WTC11 (cell line): ENCODE data around the gene PTPRCAP. TPM values are rescaled to one million over a fixed set of nuclear protein-coding genes. Genes with fewer than 3 reads are reported as not detected.

Source experiments
- ATAC-seq: fragments of 200-7000 bp; cut with Tn5 transposase; 2 replicates; pipeline ENCODE4 v1.10.0; 2021; ENCODE audit warnings: mild to moderate bottlenecking, moderate library complexity
- CTCF ChIA-PET: fragments of 300-600 bp; sonication (Branson Sonifier 250); formaldehyde crosslinking; loops from one replicate; lab custom pipeline; 2021; ENCODE audit warnings: antibody characterized with exemption; lab: Charles Lee
- POLR2A ChIA-PET: fragments of 350-600 bp; sonication (Branson Sonifier 250); formaldehyde crosslinking; loops from one replicate; lab custom pipeline; 2021; ENCODE audit warnings: antibody characterized with exemption; lab: Charles Lee
- DNase-seq: peaks from one replicate; pipeline ENCODE4 v3.0.0; 2021; ENCODE audit warnings: low spot score
- H3K27ac Mint-ChIP-seq: 2 replicates; pipeline ENCODE4 v1.8.0; 2021; ENCODE audit warnings: mixed read lengths
- H3K27me3 Mint-ChIP-seq: 2 replicates; pipeline ENCODE4 v1.8.0; 2021; ENCODE audit warnings: low read depth, mild to moderate bottlenecking, moderate library complexity, mixed read lengths
- H3K36me3 Mint-ChIP-seq: 2 replicates; pipeline ENCODE4 v1.8.0; 2021; ENCODE audit warnings: mixed read lengths
- H3K4me1 Mint-ChIP-seq: 2 replicates; pipeline ENCODE4 v1.8.0; 2022; ENCODE audit warnings: mixed read lengths
- H3K4me3 Mint-ChIP-seq: 2 replicates; pipeline ENCODE4 v1.8.0; 2021; ENCODE audit warnings: mild to moderate bottlenecking, moderate library complexity, mixed read lengths
- H3K9me3 Mint-ChIP-seq: 2 replicates; pipeline ENCODE4 v1.8.0; 2021; ENCODE audit warnings: mixed read lengths
- ARID4B ChIP-seq: sonication (generic); formaldehyde crosslinking; IDR thresholded peaks from 2 replicates; pipeline ENCODE4 v1.8.0; 2023; ENCODE audit warnings: missing genetic modification reagents, mild to moderate bottlenecking, borderline replicate concordance
- ATF1 ChIP-seq: sonication (generic); formaldehyde crosslinking; IDR thresholded peaks from 2 replicates; pipeline ENCODE4 v1.8.1; 2023; ENCODE audit warnings: mild to moderate bottlenecking, moderate library complexity, missing genetic modification reagents
- ATF2 ChIP-seq: sonication (generic); formaldehyde crosslinking; IDR thresholded peaks from 2 replicates; pipeline ENCODE4 v1.8.1; 2022; ENCODE audit warnings: low read depth, missing genetic modification reagents, borderline replicate concordance
- CREB1 ChIP-seq: sonication (generic); formaldehyde crosslinking; IDR thresholded peaks from 2 replicates; pipeline ENCODE4 v1.8.0; 2023; ENCODE audit warnings: mild to moderate bottlenecking, missing genetic modification reagents
- CREM ChIP-seq: sonication (generic); formaldehyde crosslinking; IDR thresholded peaks from 2 replicates; pipeline ENCODE4 v1.8.1; 2022; ENCODE audit warnings: mild to moderate bottlenecking, missing genetic modification reagents, moderate library complexity
- E2F4 ChIP-seq: sonication (generic); formaldehyde crosslinking; IDR thresholded peaks from 2 replicates; pipeline ENCODE4 v1.8.1; 2022; ENCODE audit warnings: low read depth, mild to moderate bottlenecking, moderate library complexity, missing genetic modification reagents, borderline replicate concordance
- E2F5 ChIP-seq: sonication (generic); formaldehyde crosslinking; IDR thresholded peaks from 2 replicates; pipeline ENCODE4 v1.8.1; 2022; ENCODE audit warnings: mild to moderate bottlenecking, moderate library complexity, missing genetic modification reagents
- ELF4 ChIP-seq: sonication (generic); formaldehyde crosslinking; IDR thresholded peaks from 2 replicates; pipeline ENCODE4 v1.8.1; 2022; ENCODE audit warnings: low read depth, mild to moderate bottlenecking, moderate library complexity, missing genetic modification reagents
- ERG ChIP-seq: fragments of 250-450 bp; sonication (Bioruptor Pico); IDR thresholded peaks from 2 replicates; pipeline ENCODE4 v1.8.0; 2021; ENCODE audit warnings: mild to moderate bottlenecking
- GTF2I ChIP-seq: fragments of 250-450 bp; sonication (Bioruptor Pico); conservative IDR thresholded peaks from 2 replicates; pipeline ENCODE4 v1.4.0; 2021; ENCODE audit warnings: mild to moderate bottlenecking
- NFATC4 ChIP-seq: fragments of 250-450 bp; sonication (Bioruptor Pico); IDR thresholded peaks from 2 replicates; pipeline ENCODE4 v1.9.0; 2021; ENCODE audit warnings: mild to moderate bottlenecking
- TEAD4 ChIP-seq: sonication (generic); formaldehyde crosslinking; IDR thresholded peaks from 2 replicates; pipeline ENCODE4 v1.8.0; 2022; ENCODE audit warnings: mild to moderate bottlenecking, missing genetic modification reagents
- total RNA-seq: library from RNA; stranded (reverse); gene quantifications from 3 replicates; pipeline ENCODE4 v1.2.3, GENCODE V29; 2021

PTPRCAP gene
- total RNA-seq, 1 experiment from 2014 or later = 3.6 TPM

- H3K9me3 Mint-ChIP-seq = no peaks in the 10 kb centered on the region
- peaks cover 22% of the 10 kb centered on the region for H3K36me3 Mint-ChIP-seq
- CTCF ChIA-PET = no interaction called here
- no peak for ATAC-seq
- H3K27ac Mint-ChIP-seq = peak overlapping the region; percentile 72
- 0 out of 2 replicates have a peak overlapping the region, but pooled peaks have one; percentile 22 for H3K4me3 Mint-ChIP-seq
- no peak for DNase-seq
- H3K4me1 Mint-ChIP-seq = peaks cover 39% of the 10 kb centered on the region
- TF ChIP-seq GTF2I (CRISPR knock-in tag) = no peak
- no peak for TF ChIP-seq CREB1 (CRISPR knock-in tag)
- TF ChIP-seq E2F5 (CRISPR knock-in tag) = no peak
- TF ChIP-seq TEAD4 (CRISPR knock-in tag) = no peak
- no peak for TF ChIP-seq ERG (CRISPR knock-in tag)
- no peak for TF ChIP-seq ELF4 (CRISPR knock-in tag)
- TF ChIP-seq ATF2 = no peak
- no peak for TF ChIP-seq CREM (CRISPR knock-in tag)
- no peak for TF ChIP-seq NFATC4 (CRISPR knock-in tag)
- H3K27me3 Mint-ChIP-seq = no peaks in the 10 kb centered on the region
- POLR2A ChIA-PET = interaction anchor here (1.8 kb wide), 1 partner anchor 39 kb away, joined by 7 read pairs; the partner anchor contains the start of gene PTPRCAP
Measured at GRCh38 chr11:67397986-67398660, 39.4 kb downstream of the PTPRCAP start.

GRCh38 chr11:67397536-67397935 is 39.9 kb downstream of the PTPRCAP start:
- peaks cover 24% of the 10 kb centered on the region for H3K36me3 Mint-ChIP-seq
- 0 out of 2 replicates have a peak overlapping the region, but pooled peaks have one; percentile 22 for H3K4me3 Mint-ChIP-seq
- no peaks in the 10 kb centered on the region for H3K27me3 Mint-ChIP-seq
- H3K9me3 Mint-ChIP-seq = no peaks in the 10 kb centered on the region
- ChIA-PET CTCF (interaction anchor here (1.4 to 2.0 kb wide), 3 partner anchors 16 to 72 kb away, joined by 5 to 15 read pairs (median 8); partner anchors contain the start of gene TMEM134), POLR2A (interaction anchor here (0.6 to 1.9 kb wide), 4 partner anchors 23 to 278 kb away, joined by 3 to 7 read pairs (median 5); partner anchors contain the start of genes KDM2A, PTPRCAP and RPS6KB2)
- H3K4me1 Mint-ChIP-seq = peaks cover 42% of the 10 kb centered on the region
- DNase-seq (no peak), ATAC-seq (no peak)
- peak overlapping the region; percentile 72 for H3K27ac Mint-ChIP-seq
- TF ChIP-seq ATF1 = no peak
- no peak for TF ChIP-seq ARID4B (CRISPR knock-in tag)
- TF ChIP-seq E2F4 = no peak
